ENCODE data around the gene DAAM2.

DNA sequence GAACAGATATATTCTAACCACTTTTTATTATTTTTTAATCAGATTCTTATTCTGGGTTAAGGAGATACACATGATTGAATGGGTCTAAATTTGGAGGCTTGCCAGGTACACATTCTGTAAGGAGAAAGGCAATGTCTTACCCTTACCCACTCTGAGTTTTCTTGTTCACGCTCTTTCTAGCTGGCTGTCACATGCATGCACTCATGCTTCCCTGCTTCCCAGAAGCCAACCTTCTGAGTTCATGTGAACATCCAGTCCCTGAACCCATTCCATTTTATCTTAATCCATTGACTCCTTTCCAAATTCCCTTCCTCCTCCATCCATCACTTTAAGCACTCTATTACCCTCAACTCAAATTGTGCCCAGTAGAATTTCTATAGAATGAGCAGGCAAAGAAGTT, 159.5 kb downstream of the DAAM2 start:
- no peak for TF ChIP-seq POLR2A (IDR thresholded peaks at IDR 0.05)
- TF ChIP-seq, protein P1, sequence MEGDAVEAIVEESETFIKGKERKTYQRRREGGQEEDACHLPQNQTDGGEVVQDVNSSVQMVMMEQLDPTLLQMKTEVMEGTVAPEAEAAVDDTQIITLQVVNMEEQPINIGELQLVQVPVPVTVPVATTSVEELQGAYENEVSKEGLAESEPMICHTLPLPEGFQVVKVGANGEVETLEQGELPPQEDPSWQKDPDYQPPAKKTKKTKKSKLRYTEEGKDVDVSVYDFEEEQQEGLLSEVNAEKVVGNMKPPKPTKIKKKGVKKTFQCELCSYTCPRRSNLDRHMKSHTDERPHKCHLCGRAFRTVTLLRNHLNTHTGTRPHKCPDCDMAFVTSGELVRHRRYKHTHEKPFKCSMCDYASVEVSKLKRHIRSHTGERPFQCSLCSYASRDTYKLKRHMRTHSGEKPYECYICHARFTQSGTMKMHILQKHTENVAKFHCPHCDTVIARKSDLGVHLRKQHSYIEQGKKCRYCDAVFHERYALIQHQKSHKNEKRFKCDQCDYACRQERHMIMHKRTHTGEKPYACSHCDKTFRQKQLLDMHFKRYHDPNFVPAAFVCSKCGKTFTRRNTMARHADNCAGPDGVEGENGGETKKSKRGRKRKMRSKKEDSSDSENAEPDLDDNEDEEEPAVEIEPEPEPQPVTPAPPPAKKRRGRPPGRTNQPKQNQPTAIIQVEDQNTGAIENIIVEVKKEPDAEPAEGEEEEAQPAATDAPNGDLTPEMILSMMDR (IDR thresholded peaks at IDR 0.05): no peak

All from breast epithelium (tissue), 3 donors.